Astrocyte of the cerebellum (primary cell): ENCODE results near the gene CISD3.

Source experiments
- DNase-seq: peaks from one replicate; pipeline ENCODE4 v3.0.0-alpha.2; 2011; ENCODE audit warnings: low read depth
- H3K4me3 ChIP-seq: 2 replicates; pipeline ENCODE4 v1.5.1; 2011; ENCODE audit warnings: mild to moderate bottlenecking, low read depth, low read length, moderate library complexity
- in situ Hi-C: cut with HindIII; loops from 2 replicates; pipeline ENCODE4 v1.10.0; 2017; ENCODE audit warnings: low sequenced_read_pairs
- TF ChIP-seq, protein P1 (sequence below): IDR thresholded peaks from 2 replicates; pipeline ENCODE4 v1.5.1; 2012; ENCODE audit warnings: low read length, low read depth, moderate library complexity, mild to moderate bottlenecking; ENCODE audit errors: missing control alignments

Gene CISD3

GRCh38 chr17:38768417-38768816 lies 38.3 kb downstream of the CISD3 start:
- in situ Hi-C loops: no loop called here
- H3K4me3 ChIP-seq: no peak overlapping the region
- no peak for DNase-seq
- TF ChIP-seq, protein P1, sequence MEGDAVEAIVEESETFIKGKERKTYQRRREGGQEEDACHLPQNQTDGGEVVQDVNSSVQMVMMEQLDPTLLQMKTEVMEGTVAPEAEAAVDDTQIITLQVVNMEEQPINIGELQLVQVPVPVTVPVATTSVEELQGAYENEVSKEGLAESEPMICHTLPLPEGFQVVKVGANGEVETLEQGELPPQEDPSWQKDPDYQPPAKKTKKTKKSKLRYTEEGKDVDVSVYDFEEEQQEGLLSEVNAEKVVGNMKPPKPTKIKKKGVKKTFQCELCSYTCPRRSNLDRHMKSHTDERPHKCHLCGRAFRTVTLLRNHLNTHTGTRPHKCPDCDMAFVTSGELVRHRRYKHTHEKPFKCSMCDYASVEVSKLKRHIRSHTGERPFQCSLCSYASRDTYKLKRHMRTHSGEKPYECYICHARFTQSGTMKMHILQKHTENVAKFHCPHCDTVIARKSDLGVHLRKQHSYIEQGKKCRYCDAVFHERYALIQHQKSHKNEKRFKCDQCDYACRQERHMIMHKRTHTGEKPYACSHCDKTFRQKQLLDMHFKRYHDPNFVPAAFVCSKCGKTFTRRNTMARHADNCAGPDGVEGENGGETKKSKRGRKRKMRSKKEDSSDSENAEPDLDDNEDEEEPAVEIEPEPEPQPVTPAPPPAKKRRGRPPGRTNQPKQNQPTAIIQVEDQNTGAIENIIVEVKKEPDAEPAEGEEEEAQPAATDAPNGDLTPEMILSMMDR: no peak

GRCh38 chr17:38773258-38773657 lies 43.1 kb downstream of the CISD3 start:
- no peak overlapping the region for H3K4me3 ChIP-seq
- DNase-seq: no peak
- in situ Hi-C loops: no loop called here
- TF ChIP-seq, protein P1: no peak

DNA sequence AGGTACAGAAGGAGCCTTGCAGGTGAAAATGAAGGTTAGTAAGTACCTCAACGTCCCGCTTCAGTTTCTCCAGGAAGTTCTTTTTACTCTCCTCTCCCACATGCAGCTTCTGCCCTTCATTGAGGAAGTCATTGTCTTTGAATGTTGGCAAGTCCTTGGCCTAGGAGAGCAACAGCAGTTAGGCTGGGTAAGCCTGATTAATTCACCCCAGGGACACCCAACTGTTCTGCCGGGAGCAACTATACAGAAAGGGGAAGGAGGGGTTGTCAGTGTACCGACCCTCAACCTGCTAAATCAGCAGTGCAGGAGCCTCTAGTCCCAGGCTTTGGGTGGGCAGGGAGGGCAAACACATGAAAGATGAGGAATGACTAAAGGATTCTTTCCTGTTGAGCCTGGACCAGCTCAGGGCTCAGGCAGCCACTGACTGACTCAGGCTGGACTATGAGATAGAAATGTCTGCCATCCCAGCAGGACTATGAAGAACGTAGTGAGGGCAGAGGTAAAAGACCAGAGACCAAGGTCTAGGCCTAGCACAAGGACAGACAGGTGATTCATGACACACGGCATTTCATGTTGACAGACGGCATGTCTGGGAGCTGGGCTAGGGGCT lies 47.6 kb downstream of the CISD3 start:
- H3K4me3 ChIP-seq: no peak overlapping the region
- in situ Hi-C loops: no loop called here
- no peak for DNase-seq
- TF ChIP-seq, protein P1: no peak

DNA sequence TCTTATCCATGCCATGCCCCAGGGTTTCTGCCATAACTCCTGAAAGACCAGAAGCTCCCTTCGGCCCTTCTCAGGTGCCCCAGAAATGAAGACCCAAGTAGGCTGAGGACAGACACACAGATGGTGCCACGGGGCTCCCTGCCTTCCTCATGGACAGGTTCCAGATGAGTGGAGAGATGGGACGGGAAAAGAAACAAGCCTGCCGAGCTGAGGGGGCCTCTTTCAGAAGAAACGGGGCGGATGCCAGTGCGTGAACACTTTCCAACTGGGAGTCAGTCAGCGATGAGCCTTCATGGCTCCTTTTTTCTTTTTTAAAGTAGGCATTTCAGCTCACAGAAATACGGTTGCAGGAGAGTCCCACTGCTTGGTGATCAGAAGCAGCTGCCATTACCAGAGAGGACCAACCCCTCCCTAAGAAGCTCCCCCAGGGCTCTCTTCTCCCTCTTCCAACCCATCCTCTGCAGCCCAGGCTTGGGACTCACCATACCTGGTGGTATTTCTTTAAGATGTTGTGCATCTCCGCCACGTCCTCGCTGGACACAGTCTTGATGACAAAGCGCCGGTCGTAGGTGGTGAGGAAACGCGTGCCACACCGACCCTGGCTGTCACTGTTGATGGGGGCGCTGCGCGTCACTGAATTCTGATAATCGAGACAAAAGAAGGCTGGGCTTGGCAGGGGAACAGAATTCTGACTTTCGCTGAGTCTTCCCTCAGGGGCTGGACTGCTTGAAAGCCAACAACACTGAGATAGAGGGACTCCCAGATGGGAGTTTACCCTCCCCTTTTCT lies 50.0 kb downstream of the CISD3 start:
- TF ChIP-seq, protein P1: no peak
- in situ Hi-C loops: no loop called here
- no peak overlapping the region for H3K4me3 ChIP-seq
- no peak for DNase-seq

- DNase-seq: no peak
- in situ Hi-C loops: no loop called here
- no peak overlapping the region for H3K4me3 ChIP-seq
- TF ChIP-seq, protein P1: no peak
Measured at GRCh38 chr17:38783227-38783626, 53.1 kb downstream of the CISD3 start.
